ENCODE measurements around the gene SPATA13. TPM values are rescaled to one million over a fixed set of nuclear protein-coding genes. Genes with fewer than 3 reads are reported as not detected.
"Not testable (repeated sequence)": the region's sequence is repeated elsewhere in the genome, so short reads cannot be mapped to it uniquely, and the experiment has no call there.

SPATA13 gene
- total and polyA plus RNA-seq, 11 donors = 5.4 to 20.1 (median 8.6) TPM

DNA sequence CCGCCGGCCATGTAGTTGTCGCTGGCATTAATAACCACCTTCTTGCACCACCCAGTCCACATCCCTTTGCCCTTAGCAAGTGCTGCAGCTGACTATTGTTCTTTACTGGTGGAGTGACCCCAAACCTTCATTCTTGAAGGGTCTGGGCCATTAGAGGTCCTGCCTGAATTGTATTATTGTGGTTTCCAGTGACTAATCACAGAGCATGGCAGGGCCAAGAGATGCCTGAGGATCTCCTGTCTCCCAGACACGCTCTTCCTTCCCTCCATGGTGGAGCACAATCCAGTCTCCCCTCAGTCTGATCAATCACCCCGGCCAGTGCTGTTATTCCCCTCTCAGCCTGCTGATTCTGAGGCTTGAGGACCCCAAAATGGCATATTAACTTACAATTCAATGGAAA lies 187.9 kb downstream of the SPATA13 start:
- H3K27ac ChIP-seq = no peak overlapping the region
- 82 to 91% (median 88%) methylated on average over 5 of the region's 5 CpGs for WGBS, 4 donors
- no peak for TF ChIP-seq CTCF (IDR thresholded peaks at IDR 0.05)

GRCh38 chr13:24348797-24349515 lies 188.4 kb downstream of the SPATA13 start:
- no peaks in the 10 kb centered on the region for H3K4me1 ChIP-seq
- no peaks in the 10 kb centered on the region for H3K36me3 ChIP-seq
- 57 to 76% (median 74%) methylated on average over 5 to 6 of the region's 6 CpGs for WGBS, 4 donors
- H3K4me3 ChIP-seq = no peak overlapping the region
- intact Hi-C loops (cut with DNase I) = no loop called here
- no peak for DNase-seq
- no peaks in the 10 kb centered on the region for H3K9me3 ChIP-seq
- no peak for TF ChIP-seq POLR2A (IDR thresholded peaks at IDR 0.05)
- TF ChIP-seq CTCF (IDR thresholded peaks at IDR 0.05) = no peak
- ATAC-seq = peak in 1 of 4 donors; percentile 29
- no peaks in the 10 kb centered on the region for H3K27me3 ChIP-seq
- H3K27ac ChIP-seq = no peak overlapping the region

More for the DNA sequence above, 187.9 kb downstream of the SPATA13 start:
- no peaks in the 10 kb centered on the region for H3K4me1 ChIP-seq
- DNase-seq (no peak), ATAC-seq (no peak)
- no peaks in the 10 kb centered on the region for H3K27me3 ChIP-seq
- H3K4me3 ChIP-seq = no peak overlapping the region
- intact Hi-C loops (cut with DNase I) = no loop called here
- no peaks in the 10 kb centered on the region for H3K36me3 ChIP-seq
- no peaks in the 10 kb centered on the region for H3K9me3 ChIP-seq

GRCh38 chr13:24349778-24350664 lies 189.5 kb downstream of the SPATA13 start:
- WGBS, 4 donors = 92 to 97% (median 94%) methylated on average over 3 of the region's 3 CpGs
- H3K9me3 ChIP-seq; ATAC-seq; H3K27ac ChIP-seq; DNase-seq; intact Hi-C loops (cut with DNase I); H3K4me3 ChIP-seq; H3K36me3 ChIP-seq; H3K4me1 ChIP-seq; H3K27me3 ChIP-seq: not testable (repeated sequence)

GRCh38 chr13:24351423-24351822 lies 190.9 kb downstream of the SPATA13 start:
- intact Hi-C loops (cut with DNase I) = no loop called here
- 78 to 87% (median 82%) methylated on average over 3 of the region's 3 CpGs for WGBS, 4 donors
- TF ChIP-seq CTCF (IDR thresholded peaks at IDR 0.05) (no peak), POLR2A (IDR thresholded peaks at IDR 0.05) (no peak)

More at GRCh38 chr13:24351423-24351822, 190.9 kb downstream of the SPATA13 start:
- Histone ChIP-seq H3K27ac (no peak overlapping the region), H3K36me3 (no peaks in the 10 kb centered on the region), H3K4me3 (no peak overlapping the region), H3K4me1 (no peaks in the 10 kb centered on the region), H3K9me3 (no peaks in the 10 kb centered on the region), H3K27me3 (no peaks in the 10 kb centered on the region)
- DNase-seq (no peak), ATAC-seq (no peak)
